HG02981 (cell line): Measurements from ENCODE around the gene VAT1L.

Source experiments
- ATAC-seq: cut with Tn5 transposase; IDR thresholded peaks from one replicate; pipeline ENCODE4 v1.9.1; 2021; ENCODE audit warnings: mild to moderate bottlenecking, moderate library complexity; ENCODE audit not compliant: unreplicated experiment

Gene VAT1L

GRCh38 chr16:77788181-77789084 lies at the start of gene VAT1L:
Gene VAT1L (plus strand): TSS chr16:77788564. CDS start chr16:77788683, 119 bp downstream.
- ATAC-seq, result no peak

DNA sequence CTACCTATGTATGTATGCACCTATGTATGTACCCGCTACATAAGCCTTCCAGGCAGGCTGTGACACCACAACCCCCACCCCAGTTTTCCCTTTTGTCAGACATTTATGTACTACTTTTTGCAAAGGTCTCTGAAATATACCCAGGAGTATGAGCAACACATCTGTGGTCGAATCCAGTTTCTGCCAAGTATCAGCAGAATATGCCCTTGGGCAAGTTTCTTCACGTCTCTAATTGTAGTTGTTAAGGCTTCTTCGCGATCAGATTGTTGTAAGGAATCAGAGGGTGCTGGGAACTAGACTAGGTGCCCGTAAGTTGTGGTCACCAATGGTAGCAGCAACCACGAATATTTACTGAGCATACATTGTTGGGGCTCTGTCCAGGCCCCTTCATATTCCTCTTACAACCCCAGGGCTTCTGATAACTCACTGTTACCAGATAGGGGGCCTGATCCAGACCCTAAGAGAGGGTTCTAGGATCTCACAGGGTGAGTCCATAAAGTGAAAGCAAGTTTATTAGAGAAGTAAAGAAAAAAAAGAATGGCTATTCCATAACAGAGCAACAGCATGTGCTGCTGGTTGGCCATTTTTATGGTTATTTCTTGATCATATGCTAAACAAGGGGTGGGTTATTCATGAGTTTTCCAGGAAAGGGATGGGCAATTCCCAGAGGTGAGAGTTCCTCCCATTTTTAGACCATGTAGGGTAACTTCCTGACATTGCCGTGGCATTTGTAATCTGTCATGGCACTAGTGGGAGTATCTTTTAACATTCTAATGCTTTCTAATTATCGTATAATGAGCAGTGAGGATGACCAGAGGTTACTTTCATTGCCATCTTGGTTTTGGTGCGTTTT lies 49.4 kb upstream of the VAT1L start:
- no peak for ATAC-seq

GRCh38 chr16:77739559-77739892 lies 48.8 kb upstream of the VAT1L start:
- ATAC-seq, result no peak

GRCh38 chr16:77744141-77744540 lies 44.2 kb upstream of the VAT1L start:
- ATAC-seq, result no peak

DNA sequence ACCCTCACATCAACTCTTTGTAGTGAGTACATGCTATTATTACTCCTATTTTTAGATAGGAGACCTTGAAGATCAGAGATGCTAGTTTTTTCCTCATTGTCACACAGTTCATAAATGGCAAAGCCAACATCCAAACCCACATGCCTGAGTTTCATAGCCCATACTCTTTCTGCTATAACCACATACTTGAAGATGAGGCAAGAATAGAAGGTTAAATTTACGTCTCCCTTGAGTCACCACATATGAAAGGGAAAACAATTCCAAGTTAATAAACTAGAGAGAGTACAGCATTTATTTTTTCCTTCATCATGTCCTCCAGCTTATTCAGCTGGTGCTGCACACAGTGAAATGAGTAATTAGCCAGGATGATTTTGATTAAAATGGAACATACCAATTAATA lies 42.4 kb upstream of the VAT1L start:
- ATAC-seq, result no peak

GRCh38 chr16:77748421-77749005 lies 39.9 kb upstream of the VAT1L start:
- no peak for ATAC-seq

DNA sequence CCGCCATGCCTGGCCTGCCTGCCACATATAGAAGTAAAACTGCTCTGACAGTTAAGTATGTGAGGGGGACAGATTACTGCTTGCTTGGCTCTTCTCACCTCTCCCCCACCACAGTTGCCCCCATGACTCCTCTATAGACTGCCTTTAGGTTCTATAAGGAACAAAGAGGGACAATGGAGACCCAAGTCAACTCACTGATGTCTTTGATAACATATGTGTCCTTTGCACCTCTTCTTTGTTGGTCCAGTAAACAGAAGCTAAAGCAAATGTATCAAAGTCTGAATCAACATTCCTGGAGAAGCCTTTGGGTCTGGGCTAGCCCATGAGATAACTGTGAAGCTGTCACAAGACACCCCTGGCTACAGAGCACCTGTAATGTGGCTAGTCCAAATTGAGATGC lies 38.9 kb upstream of the VAT1L start:
- no peak for ATAC-seq

DNA sequence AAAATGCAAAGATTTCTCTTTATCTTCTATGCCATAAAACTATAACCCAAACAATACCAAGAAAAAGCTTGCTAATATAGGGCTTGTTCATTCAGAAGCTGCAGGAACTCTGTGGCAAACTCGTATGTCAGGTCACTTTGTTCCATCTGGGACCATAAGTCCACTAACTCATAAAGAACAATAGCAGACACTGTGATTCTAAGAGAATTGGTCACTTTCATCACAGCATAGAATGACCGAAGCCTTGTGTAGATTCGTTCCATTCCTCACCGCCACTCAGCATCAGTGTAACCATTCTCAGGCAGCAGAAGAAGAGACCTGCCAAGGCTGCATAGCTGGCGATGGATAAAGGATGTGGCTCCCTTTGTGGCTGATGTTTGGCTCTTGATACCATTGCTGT lies 30.3 kb upstream of the VAT1L start:
- no peak for ATAC-seq

DNA sequence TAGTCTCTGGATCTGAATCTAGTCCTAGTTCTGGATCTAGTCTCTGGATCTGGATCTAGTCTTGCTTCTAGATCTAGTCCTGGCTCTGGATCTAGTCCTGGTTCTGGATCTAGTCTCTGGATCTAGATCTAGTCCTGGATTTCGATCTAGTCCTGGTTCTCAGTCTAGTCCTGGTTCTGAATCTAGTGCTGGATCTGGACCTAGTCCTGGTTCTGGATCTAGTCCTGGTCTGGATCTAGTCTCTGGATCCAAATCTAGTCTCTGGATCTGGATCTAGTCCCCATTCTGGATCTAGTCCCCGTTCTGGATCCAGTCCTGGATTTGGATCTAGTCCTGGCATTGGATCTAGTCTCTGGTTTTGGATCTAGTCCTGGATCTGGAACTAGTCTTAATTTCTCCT lies 29.9 kb upstream of the VAT1L start:
- no peak for ATAC-seq

- ATAC-seq, result no peak
Observed at GRCh38 chr16:77759201-77759600, 29.2 kb upstream of the VAT1L start.

- no peak for ATAC-seq
Observed at GRCh38 chr16:77759821-77760220, 28.5 kb upstream of the VAT1L start.

DNA sequence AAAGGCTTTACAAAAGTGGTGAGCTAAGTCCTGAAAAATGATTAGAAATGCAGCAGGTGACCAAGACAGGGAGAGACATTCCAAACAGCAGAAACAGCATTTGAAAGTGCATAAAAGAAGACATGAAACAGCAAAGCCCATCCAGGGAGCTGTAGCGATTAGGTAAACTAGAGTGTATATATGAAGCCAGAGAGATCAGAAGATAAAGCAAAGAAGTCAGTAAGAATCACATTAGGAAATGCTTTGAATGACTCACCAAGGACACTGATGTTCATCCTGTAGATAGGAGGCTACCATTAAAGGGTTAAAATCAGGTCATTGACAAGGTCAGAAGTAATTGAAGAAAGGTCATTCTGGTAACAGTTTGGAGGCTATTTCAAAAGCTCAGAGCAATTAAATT lies 27.6 kb upstream of the VAT1L start:
- no peak for ATAC-seq

GRCh38 chr16:77761204-77761603 lies 27.2 kb upstream of the VAT1L start:
- ATAC-seq, result no peak

GRCh38 chr16:77762262-77762661 lies 26.1 kb upstream of the VAT1L start:
- no peak for ATAC-seq

DNA sequence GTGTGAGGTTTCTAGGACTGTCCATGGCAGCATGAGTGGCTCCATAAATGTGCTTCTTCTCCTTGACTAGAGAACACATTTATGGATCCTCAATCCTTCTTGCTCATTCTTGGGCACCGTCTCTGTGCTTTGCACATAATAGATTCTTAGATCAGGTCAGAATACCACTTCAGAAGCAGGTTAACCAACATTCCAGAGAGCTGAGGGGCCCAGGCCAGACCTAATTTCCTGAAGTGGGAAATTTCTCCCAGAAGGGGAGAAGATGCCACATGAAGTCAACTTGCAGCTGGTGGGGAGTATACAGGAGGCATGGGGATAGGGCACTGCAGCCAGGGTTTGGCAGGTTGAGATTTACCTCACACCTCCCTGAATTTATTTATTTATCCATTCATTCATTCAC lies 24.4 kb upstream of the VAT1L start:
- no peak for ATAC-seq

GRCh38 chr16:77767211-77767610 lies 21.2 kb upstream of the VAT1L start:
- ATAC-seq, result no peak

DNA sequence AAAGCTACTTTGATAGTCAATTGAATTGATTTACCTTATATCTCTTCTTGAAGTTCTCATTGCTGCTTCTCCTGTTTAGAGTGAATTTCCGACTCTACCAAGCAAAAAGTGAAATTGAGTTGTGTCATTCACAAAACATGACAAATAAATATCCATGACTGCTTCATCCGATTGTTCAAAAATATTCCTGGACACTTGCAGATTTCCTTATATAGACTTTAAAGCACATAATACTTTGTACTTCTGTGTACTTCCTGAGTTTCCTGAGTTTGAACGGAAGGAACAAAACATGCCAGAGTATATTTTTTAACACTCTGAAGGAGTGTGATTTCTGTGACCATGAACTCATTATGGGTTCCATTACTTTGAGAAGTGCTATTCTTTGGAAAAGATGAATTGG lies 20.5 kb upstream of the VAT1L start:
- no peak for ATAC-seq

GRCh38 chr16:77775911-77776909 lies 12.2 kb upstream of the VAT1L start:
- no peak for ATAC-seq

DNA sequence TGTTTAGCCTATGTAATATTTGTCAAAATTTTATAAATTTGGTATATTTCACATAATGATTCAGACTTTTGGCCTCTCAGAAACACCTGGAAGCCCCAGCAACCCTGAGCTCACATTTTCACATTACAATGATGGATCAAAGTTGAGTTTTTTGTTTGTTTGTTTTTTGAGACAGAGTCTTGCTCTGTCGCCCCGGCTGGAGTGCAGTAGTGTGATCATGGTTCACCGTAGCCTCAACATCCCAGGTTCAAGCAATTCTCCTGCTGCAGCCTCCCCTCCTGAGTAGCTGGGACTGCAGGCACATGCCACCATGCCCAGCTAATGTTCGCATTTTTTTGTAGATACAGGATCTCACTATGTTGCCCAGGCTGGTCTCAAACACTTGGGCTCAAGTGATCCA lies 10.6 kb upstream of the VAT1L start:
- ATAC-seq, result no peak

- no peak for ATAC-seq
Observed at GRCh38 chr16:77780378-77780837, 8.0 kb upstream of the VAT1L start.
